Middle frontal gyrus (tissue), 1 donor: ENCODE results near the gene ELOVL3.

Experiments used
- DNase-seq: peaks from one replicate; pipeline ENCODE4 v3.0.0-alpha.2; 2015; ENCODE audit warnings: low spot score; ENCODE audit errors: extremely low spot score

ELOVL3 gene

GRCh38 chr10:102226542-102226870 lies 407 bp downstream of the ELOVL3 start:
- no peak for DNase-seq

- DNase-seq: no peak
Observed at GRCh38 chr10:102227050-102227449, 951 bp downstream of the ELOVL3 start.

- peak; percentile 58 for DNase-seq
Observed at GRCh38 chr10:102229810-102230263, 3.7 kb downstream of the ELOVL3 start.

DNA sequence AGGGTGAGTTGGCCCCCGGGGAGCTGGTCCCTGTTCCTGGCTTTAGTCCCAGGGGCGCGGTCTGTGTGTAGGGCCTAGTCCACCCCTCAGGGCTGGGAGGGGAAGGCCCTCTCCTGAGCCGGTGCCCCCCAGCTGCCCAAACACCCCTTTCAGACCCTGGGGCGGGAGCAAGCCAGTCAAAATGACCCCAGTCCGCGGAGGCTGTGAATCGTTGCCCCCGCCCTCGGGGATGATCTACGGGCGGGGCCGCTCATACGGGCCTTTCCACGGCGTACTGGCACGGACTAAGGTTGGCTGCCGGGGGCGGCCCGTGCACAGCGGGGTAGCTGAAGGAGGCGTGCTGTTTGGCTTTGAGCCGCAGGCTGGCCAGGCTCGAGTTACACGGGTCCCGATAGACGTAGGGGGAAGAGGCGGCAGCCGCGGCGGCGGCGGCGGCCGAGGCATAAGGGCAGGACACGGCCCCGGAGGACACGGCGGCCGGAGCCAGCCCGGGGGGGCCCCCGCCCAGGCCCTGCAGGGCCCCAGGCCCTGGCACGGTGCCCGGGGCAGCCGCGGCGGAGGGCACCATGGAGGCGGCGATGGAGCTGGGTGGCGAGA lies 4.3 kb downstream of the ELOVL3 start:
- no peak for DNase-seq

DNA sequence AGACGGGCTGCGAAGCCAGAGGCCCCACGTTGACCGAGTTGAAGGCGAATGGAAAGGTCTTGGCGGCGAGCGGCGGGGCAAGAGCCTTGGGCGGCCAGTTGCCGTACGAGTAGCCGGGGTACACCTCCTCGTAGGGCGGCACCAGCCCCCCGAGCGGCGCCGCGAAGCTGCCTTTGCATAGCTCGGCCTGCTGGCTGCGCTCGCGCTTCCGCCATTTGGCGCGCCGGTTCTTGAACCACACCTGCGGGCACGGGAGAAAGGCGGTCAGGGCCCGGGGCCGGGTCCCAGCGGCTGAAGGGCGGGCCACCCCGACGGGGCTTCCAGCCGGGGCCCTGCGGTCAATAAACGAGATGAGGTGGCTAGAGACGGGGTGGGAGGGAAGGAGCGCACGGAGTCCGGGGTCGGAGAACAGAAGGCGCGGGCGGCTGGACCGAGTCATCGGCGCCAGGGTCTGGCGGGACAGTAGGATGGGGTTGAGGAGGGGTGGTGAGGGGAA lies 4.8 kb downstream of the ELOVL3 start:
- no peak for DNase-seq

GRCh38 chr10:102231357-102232318 lies 5.5 kb downstream of the ELOVL3 start:
- DNase-seq: no peak

DNA sequence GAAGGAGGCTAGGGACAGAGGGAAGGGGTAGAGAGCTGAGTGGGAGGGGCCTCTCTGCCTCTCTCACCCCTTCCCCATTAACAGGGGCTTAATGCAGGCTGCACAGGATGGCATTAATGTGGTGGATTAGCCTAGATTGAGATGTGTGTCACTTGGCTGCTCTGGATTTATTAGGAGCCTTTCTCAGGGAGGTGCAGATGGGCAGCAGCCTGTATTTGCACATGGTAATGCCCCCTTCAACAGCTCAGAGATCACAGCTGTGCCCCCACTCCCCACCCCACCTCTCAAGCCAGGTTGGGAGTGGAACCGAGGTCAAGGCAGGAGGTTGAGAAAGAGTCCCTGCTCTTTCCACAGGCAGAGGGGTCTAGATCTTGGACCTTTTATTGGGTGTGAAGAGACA lies 7.9 kb downstream of the ELOVL3 start:
- DNase-seq: no peak

- no peak for DNase-seq
Observed at GRCh38 chr10:102234888-102235597, 8.9 kb downstream of the ELOVL3 start.

DNA sequence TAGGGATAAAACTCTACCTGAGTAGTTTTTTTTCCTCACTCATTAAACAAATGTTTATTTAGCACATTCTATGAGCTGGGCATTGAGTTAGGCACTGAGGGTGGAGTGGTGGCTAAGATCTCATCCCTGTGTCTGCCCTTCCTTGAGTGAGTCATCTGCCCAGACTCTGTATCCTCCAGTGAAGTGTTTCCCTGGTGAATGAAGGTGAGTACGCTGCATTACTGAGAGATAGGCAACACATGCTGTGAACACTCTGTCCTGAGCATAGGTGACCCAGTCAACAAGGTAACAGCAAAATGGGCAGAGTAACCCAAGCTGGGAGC lies 9.5 kb downstream of the ELOVL3 start:
- DNase-seq: no peak

- no peak for DNase-seq
Observed at GRCh38 chr10:102236006-102236405, 9.9 kb downstream of the ELOVL3 start.

DNA sequence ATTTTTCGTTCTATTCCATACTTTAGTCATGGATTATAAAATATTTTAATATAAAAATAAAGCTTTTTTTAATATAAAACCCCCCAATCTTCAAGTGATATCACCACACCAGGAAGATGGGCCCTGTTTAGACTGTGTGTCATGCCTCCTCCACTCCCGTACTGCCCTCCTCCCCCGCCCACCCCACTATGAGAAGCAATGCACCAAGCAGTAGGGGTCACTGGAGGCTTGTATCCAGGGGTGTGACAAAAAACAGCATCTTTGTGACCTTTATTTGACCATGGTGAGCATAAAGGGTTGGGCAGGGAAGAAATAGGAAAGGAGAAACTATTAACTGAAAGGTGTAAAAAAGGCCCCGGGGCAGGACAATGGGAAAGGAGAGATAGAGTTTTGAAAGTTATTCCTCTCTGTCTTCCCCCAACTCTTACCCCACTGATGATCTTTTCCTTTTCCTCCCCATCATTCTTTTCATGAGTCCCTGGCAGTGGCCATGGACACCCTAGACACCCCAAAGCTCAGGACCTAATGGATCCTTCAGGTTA lies 11.7 kb downstream of the ELOVL3 start:
- DNase-seq: no peak

- DNase-seq: no peak
Observed at GRCh38 chr10:102240467-102241031, 14.4 kb downstream of the ELOVL3 start.

GRCh38 chr10:102241032-102241443 lies 14.9 kb downstream of the ELOVL3 start:
- no peak for DNase-seq

DNA sequence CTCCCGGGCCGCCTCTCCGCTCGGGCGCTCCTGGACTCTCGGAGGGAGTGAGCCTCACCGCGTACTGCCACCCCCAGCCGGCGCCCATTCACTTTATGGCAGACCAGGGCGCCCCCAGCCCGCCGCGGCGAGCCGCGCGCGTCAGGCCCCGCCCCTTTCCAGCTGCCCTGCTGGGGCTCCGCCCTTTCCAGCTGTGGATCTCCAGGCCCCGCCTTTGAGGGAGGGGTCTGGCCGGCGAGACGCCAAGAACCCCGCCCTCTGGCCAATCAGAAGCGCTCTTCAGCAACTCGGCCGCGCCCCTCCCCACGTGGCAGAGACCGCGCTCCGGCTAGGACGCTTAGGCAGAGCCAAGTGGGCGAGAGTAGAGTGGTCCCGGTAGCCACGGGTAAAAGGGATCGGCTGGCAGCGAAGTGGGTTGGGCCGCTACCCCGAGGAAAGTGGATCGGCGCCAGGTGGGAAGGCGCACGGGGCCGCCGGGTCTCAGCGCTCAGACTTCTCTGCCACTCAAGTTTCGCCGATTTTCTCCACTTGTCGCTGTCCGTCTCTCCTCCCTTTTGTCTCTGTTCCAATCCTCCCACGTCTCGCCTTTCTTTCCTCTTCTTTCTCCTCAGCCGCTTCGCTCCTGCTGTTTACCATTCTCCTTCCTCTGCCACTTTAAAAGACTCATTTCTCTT lies 15.5 kb downstream of the ELOVL3 start, which contains the start of gene PITX3:
Gene PITX3 (minus strand): TSS at position 69 of the 674 bp plus-strand sequence. CDS start 9,432 bp downstream, outside the sequence.
- peak; percentile 11 for DNase-seq

DNA sequence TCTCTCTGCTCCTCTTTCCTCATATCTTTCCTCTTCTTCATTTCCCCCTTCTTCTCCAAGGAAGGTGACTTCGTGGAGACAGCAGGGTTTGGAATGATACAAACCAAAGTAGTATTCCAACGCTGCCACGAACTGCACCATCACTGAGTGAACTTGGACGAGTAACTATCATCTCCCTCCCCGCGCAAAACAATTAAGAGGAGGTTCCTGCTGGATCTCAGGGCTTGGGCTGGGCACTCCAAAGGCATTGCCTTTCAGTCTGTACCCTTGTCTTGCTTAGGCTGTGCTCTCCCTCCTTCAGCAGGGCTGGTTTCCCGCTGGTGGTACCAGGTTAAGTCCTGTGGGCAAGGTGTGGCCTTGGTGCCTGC lies 16.0 kb downstream of the ELOVL3 start:
- no peak for DNase-seq

DNA sequence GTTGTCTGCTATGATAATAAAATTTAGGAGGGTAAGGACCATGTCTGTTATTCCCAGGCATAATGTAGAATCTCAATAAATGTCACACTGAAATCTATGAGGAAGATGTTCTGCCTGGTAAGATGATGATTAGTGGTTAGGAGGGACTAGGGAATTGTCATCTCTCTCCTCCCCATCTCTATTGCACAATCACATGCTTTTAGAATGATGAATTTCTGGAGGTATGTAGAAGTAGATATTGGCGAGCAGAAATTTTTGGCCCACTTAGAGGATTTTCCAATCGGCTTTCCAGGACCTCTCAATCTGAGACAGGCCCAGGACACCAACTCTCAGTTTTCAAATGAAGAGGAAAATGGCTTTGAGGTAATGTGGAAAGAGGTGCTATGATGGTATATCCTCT lies 17.2 kb downstream of the ELOVL3 start:
- no peak for DNase-seq

DNA sequence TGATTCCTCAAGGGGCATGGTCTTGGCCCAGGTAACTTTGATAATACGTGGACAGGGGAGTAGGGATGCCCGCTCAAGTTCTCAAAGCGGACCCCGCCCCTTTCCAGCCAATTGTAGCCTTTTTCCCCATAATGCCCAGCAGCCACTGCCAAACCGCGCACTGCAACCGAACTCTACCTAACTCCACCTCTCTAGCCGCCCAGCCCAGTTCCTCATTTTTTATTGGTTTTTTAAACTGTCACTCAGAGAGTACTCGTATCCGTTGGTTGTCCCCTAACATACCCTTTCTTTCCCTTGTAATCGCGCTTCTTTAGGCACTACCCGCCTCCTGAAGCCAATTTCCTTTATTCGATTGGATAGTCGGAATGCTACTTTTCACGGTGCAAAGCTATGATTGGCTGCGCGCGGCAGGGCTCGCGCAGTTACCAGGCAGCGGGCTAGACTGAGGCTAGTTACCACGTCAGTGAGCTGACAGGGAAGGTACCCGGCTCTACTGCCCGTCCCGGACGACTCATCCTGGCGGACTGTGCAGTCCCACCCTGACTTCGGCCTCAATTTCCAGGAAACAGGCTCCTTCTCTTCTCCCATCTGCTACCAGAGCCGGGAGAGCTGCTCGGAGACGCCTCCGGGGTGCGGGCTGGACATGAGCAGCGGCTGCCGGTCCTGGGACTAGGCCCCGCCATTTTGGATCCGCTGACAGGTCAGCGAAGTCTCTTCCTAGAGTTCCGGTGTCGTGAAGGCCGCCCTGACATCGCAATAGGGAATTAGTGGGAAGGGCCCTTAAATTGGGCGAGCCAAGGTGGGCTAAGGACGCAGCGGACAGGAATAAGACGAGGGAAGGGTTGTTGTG lies 19.2 kb downstream of the ELOVL3 start, which contains the start of gene GBF1:
Gene GBF1 (plus strand): TSS at position 451 of the 850 bp plus-strand sequence. CDS start 13,407 bp downstream, outside the sequence.
- peak; percentile 98 for DNase-seq

- no peak for DNase-seq
Observed at GRCh38 chr10:102245932-102246251, 19.8 kb downstream of the ELOVL3 start.

- DNase-seq: no peak
Observed at GRCh38 chr10:102246261-102246660, 20.2 kb downstream of the ELOVL3 start.

DNA sequence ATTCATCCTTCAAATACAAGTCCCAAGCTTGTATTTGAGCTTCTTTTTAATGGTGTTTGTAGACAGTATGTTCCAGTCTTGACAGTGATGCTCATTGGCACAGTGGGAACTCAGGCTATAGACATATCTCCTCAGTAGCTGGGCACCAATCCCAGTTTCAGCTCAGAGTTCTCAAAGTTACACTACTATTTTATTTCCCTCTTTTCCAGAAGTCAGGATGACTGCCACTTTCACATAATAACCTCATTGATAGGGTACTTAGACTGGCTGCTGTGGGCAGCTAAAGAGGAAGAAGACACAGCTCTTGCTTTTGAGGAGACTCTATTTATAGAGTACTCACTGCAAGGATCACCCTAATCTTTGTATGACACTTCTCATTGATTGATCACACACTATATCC lies 21.6 kb downstream of the ELOVL3 start:
- DNase-seq: no peak
